NK-92 treated with Interleukin-12 subunit alpha and Interleukin-12 subunit beta, amount 100 ng/mL, for 24 hours (cell line): ENCODE measurements around the gene IRF7.

ENCODE experiments used
- DNase-seq: peaks from one replicate; lab custom pipeline; 2025; lab: John Stamatoyannopoulos, UW

IRF7 gene

DNA sequence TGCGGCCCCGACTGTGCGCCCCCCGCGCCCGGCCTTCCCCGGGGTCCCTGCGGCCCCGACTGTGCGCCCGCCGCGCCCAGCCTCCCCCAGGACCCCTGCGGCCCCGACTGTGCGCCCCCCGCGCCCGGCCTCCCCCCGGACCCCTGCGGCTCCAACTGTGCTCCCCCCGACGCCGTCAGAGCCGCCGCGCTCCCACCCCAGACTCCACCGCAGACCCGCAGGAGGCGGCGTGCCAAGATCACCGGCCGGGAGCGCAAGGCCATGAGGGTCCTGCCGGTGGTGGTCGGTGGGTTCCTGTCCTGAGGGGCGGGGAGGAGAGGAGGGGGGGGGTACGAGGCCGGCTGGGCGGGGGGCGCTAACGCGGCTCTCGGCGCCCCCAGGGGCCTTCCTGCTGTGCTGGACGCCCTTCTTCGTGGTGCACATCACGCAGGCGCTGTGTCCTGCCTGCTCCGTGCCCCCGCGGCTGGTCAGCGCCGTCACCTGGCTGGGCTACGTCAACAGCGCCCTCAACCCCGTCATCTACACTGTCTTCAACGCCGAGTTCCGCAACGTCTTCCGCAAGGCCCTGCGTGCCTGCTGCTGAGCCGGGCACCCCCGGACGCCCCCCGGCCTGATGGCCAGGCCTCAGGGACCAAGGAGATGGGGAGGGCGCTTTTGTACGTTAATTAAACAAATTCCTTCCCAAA, 24.4 kb upstream of the IRF7 start:
- DNase-seq: no peak

GRCh38 chr11:639332-639955, 23.7 kb upstream of the IRF7 start:
- DNase-seq: no peak

GRCh38 chr11:638631-639331, 23.0 kb upstream of the IRF7 start:
- DNase-seq: no peak

GRCh38 chr11:637593-638521, 22.1 kb upstream of the IRF7 start:
- no peak for DNase-seq

GRCh38 chr11:637333-637592, 21.5 kb upstream of the IRF7 start:
- no peak for DNase-seq

- DNase-seq: no peak
Measured at GRCh38 chr11:636511-637332, 21.0 kb upstream of the IRF7 start, which contains the start of gene DRD4. Gene DRD4, plus strand, starts transcription at chr11:637269. Its CDS starts 36 bp downstream, at chr11:637305.

- DNase-seq: no peak
Measured at GRCh38 chr11:635945-636510, 20.3 kb upstream of the IRF7 start.

DNA sequence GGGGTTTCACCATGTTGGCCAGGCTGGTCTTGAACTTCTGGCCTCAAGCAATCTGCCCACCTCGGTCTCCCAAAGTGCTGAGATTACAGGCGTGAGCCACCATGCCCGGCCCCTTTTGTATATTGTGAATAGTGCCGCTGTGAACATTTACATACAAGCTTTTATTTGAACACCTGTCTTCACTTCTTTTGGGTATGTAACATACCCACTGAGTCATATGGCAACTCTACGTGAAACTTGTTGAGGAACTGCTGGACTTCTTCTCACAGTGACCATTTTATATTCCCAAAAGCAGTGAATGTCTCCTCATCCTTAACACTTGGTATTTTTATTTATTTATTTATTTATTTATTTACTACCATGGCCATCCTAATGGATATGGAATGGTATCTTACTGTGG, 15.1 kb upstream of the IRF7 start:
- DNase-seq: no peak

DNA sequence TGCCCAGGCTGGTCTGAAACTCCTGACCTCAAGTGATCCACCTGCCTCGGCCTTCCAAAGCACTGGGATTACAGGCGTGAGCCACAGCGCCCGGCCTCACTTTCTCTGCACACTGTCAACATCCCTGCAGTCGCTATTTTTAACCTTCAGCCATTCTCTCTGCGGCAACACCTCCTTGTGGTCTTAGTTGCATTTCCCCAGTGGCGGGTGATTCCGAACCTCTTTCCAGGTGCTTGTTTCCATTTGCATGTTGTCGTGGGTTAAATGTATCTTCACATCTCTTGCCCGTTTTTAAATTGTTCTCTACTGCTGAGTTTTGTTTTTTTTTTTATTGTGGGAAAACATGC, 13.5 kb upstream of the IRF7 start:
- DNase-seq: no peak

DNA sequence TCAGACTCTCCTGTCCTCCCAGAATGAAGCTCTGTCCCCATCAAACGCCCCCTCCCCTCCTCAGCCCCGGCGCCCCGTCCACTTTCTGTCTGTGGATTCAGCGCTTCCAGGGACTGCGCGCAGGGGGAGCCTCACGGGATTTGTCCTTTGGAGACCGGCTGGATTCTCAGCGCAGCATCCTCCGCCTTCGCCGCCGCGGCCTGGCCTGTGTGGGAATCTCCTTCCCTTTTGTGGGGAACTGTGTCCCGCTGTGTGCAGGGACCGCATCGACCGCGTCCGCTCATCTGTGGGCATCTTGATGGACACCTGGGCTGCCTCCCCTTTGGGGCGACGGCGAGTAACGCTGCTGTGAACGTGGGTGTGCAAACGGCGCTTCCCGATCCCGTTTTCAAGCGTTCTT, 12.3 kb upstream of the IRF7 start:
- DNase-seq: no peak

GRCh38 chr11:627308-627576, 11.5 kb upstream of the IRF7 start:
- DNase-seq: no peak

DNA sequence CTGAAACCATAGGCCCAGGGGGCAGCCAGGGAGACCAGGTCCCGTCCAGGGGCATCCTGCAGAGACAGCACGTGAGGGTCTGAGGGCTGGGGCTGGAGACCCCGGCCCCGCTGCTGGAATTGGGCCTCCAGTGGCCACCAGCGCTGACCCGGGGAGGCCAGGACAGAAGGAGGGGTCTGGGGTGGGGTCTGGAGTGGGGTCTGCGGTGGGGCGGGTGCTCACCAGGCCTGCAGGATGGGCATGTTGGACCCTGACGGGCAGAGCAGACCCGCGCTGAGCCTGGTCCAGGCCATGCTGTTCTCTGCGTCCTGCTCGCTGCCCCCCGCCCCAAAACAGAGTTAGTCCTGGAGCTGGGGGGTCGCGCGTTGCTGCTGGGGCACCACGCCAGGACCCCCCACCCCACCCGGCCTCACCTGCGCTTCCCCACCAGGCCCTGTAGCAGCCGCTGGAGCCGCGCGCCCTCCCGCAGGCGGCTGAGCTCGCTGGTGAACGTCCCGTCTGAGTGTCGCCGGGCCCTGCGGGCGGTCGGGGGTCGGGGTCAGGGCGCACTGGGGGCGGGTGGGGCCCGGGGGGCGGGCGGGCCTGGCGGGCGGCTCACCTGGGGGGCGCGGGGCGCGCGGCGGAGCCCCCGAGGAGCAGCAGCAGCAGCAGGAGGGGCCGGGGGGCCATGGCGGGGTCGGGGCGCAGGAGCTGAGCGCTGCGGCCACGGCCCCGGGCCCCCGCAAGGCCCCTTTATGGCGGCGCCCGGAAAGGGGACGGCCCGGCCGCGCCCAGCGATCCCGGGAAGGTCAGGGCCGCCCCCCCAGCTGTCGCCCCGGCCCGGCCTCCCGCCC, 10.9 kb upstream of the IRF7 start, which contains the start of gene SCT:
Gene SCT, minus strand, starts transcription at position 707 of the 833 bp plus-strand sequence. Its CDS starts 38 bp downstream, at position 669.
- no peak for DNase-seq

- no peak for DNase-seq
Measured at GRCh38 chr11:625636-626268, 10.0 kb upstream of the IRF7 start.

- DNase-seq: no peak
Measured at GRCh38 chr11:624705-625635, 9.2 kb upstream of the IRF7 start, which contains the start of gene CDHR5. Gene CDHR5, minus strand, starts transcription at chr11:624955. Its CDS starts 53 bp downstream, at chr11:624902.

DNA sequence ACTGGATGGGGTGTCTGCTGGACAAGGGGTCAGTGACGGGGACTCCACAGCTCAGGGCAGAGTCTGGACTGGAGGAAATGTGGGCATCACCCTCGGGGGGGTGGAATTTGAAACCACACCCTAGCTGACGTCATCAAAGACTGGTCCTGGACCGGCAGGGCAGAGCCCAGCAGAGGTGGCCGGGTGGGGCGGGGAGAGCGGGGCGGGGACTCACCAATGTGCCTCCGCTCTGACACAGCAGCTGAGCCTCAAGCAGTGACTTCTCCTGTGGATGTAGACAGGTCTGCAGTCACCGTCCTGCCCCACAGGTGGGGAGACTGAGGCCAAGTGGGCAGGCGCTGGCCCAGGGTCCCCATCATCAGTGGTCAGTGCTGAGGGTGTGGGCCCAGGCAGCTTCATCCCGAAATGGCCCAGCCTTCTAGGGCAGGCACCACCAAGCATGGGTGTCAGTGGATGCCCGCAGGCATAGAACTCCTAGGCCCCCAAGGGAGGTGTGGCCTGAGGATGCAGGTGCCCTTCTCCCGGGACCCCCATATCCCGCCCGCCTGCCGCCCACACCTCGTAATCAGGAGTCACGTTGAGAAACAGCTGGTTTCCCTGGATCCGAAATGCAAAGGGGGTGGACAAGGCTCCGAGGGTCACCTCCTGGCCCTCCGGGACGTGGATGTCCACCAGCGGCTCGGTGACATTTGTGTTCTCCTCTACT, 8.4 kb upstream of the IRF7 start:
- no peak for DNase-seq

- no peak for DNase-seq
Measured at GRCh38 chr11:623349-623869, 7.7 kb upstream of the IRF7 start.

- no peak for DNase-seq
Measured at GRCh38 chr11:621838-622237, 6.1 kb upstream of the IRF7 start.
